Testis (tissue), 3 donors: Measurements from ENCODE around the gene LARGE1. TPM values are rescaled to one million over a fixed set of nuclear protein-coding genes. Genes with fewer than 3 reads are reported as not detected.

ENCODE experiments used
- DNase-seq: peaks from one replicate; pipeline ENCODE4 v3.0.0-alpha.2; 2019
- H3K27ac ChIP-seq, 2 donors: fragments of 200-600 bp; sonication (generic); one replicate each; pipeline ENCODE4 v1.5.1; 2019
- H3K27me3 ChIP-seq: fragments of 200-600 bp; sonication (generic); one replicate; pipeline ENCODE4 v1.5.1; 2019
- H3K36me3 ChIP-seq: fragments of 200-600 bp; sonication (generic); one replicate; pipeline ENCODE4 v1.5.1; 2017; ENCODE audit warnings: low read depth; ENCODE audit errors: missing control alignments
- H3K4me1 ChIP-seq: fragments of 200-600 bp; sonication (generic); one replicate; pipeline ENCODE4 v1.5.1; 2019
- H3K4me3 ChIP-seq, 2 donors: fragments of 200-600 bp; sonication (generic); one replicate each; pipeline ENCODE4 v1.5.1; 2017 to 2019
- H3K9me3 ChIP-seq: fragments of 200-600 bp; sonication (generic); one replicate; pipeline ENCODE4 v1.5.1; 2017
- POLR2A ChIP-seq: fragments of 450-650 bp; IDR thresholded peaks from one replicate; pipeline ENCODE4 v1.6.1; 2017; ENCODE audit warnings: antibody characterized with exemption, mild to moderate bottlenecking, moderate library complexity
- WGBS, 2 donors: methylation state at CpG; one replicate each; pipeline ENCODE4 v1.1.5; 2018; 5-methylcytosine and 5-hydroxymethylcytosine counted together
- intact Hi-C: fragments of 100-400 bp; cut with DNase I; formaldehyde crosslinking; loops from one replicate; pipeline ENCODE4 v1.15.1; 2023; ENCODE audit warnings: low total_unique reads
- polyA plus RNA-seq: library from polyadenylated mRNA; stranded (reverse); fragments of 350-450 nt; fragmentation: Illumina TruSeq; extraction: RNeasy Lipid Tissue Mini Kit (QIAGEN cat#74804); gene quantifications from one replicate; pipeline ENCODE4 v1.2.3, GENCODE V29; 2014; ENCODE audit warnings: low read depth, low replicate concordance; ENCODE audit not compliant: insufficient read depth
- total RNA-seq, 2 donors: library from RNA; depleted of rRNA; stranded (reverse); fragments of >200 nt; gene quantifications; one replicate each; pipeline ENCODE4 v1.2.3, GENCODE V29; 2016
- TF ChIP-seq, protein P1 (sequence below), 3 experiments: fragments of 450-650 bp in 2 of 3; fragments of 200-600 bp in 1 of 3; sonication (generic) in 1 of 3; IDR thresholded peaks; one replicate each; pipeline ENCODE4 v1.5.1; 2016 to 2019; ENCODE audit warnings: antibody characterized with exemption in 3 of 3, mild to moderate bottlenecking in 2 of 3, moderate library complexity in 1 of 3

LARGE1 gene
- total and polyA plus RNA-seq, 3 donors from 2014 or later: 19.5 to 27.3 (median 21.8) TPM

- H3K27ac ChIP-seq: no peak overlapping the region
- DNase-seq: no peak
- WGBS, 2 donors: 90 to 94% methylated on average over 3 of the region's 3 CpGs
- intact Hi-C loops: no loop called here
- H3K36me3 ChIP-seq: no peaks in the 10 kb centered on the region
- H3K4me1 ChIP-seq: no peaks in the 10 kb centered on the region
- no peaks in the 10 kb centered on the region for H3K9me3 ChIP-seq
- TF ChIP-seq POLR2A: no peak
- TF ChIP-seq, protein P1, sequence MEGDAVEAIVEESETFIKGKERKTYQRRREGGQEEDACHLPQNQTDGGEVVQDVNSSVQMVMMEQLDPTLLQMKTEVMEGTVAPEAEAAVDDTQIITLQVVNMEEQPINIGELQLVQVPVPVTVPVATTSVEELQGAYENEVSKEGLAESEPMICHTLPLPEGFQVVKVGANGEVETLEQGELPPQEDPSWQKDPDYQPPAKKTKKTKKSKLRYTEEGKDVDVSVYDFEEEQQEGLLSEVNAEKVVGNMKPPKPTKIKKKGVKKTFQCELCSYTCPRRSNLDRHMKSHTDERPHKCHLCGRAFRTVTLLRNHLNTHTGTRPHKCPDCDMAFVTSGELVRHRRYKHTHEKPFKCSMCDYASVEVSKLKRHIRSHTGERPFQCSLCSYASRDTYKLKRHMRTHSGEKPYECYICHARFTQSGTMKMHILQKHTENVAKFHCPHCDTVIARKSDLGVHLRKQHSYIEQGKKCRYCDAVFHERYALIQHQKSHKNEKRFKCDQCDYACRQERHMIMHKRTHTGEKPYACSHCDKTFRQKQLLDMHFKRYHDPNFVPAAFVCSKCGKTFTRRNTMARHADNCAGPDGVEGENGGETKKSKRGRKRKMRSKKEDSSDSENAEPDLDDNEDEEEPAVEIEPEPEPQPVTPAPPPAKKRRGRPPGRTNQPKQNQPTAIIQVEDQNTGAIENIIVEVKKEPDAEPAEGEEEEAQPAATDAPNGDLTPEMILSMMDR (IDR thresholded peaks at IDR 0.05): no peak
- no peaks in the 10 kb centered on the region for H3K27me3 ChIP-seq
- H3K4me3 ChIP-seq: no peak overlapping the region
Measured at GRCh38 chr22:33746501-33746928, 173.8 kb downstream of the LARGE1 start.

DNA sequence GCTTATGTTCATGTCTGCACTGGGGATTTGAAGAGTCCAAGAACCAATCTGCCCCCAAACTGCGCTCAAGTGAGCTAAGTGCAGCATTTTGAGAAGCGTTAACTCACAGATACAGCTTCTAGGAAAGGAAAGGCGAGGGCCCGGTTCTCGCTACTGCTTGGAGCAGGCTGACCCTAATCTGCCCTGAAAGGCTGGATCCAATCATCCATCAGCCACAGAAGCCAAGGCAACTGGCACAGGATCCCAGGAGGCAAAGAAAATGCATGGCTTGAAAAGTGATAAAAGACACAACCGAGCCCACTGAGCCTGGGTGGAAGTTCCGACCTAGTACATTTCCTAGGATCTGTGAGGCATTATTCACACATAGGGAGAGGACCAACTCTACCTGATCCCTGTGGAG, 174.8 kb downstream of the LARGE1 start:
- no peaks in the 10 kb centered on the region for H3K4me1 ChIP-seq
- WGBS, 2 donors: 88 to 90% methylated on average over 7 of the region's 7 CpGs
- intact Hi-C loops: no loop called here
- no peak for TF ChIP-seq POLR2A
- TF ChIP-seq, protein P1 (IDR thresholded peaks at IDR 0.05): no peak
- no peak for DNase-seq
- H3K27me3 ChIP-seq: no peaks in the 10 kb centered on the region
- H3K27ac ChIP-seq: no peak overlapping the region
- no peak overlapping the region for H3K4me3 ChIP-seq
- H3K36me3 ChIP-seq: no peaks in the 10 kb centered on the region
- no peaks in the 10 kb centered on the region for H3K9me3 ChIP-seq

- Histone ChIP-seq H3K27me3 (no peaks in the 10 kb centered on the region), H3K27ac (no peak overlapping the region), H3K4me1 (no peaks in the 10 kb centered on the region), H3K9me3 (no peaks in the 10 kb centered on the region), H3K4me3 (no peak overlapping the region), H3K36me3 (no peaks in the 10 kb centered on the region)
- no peak for TF ChIP-seq POLR2A
- intact Hi-C loops: no loop called here
- no peak for DNase-seq
- 91 to 94% methylated on average over 5 of the region's 5 CpGs for whole genome bisulfite sequencing, 2 donors
Measured at GRCh38 chr22:33743756-33744155, 176.5 kb downstream of the LARGE1 start.

DNA sequence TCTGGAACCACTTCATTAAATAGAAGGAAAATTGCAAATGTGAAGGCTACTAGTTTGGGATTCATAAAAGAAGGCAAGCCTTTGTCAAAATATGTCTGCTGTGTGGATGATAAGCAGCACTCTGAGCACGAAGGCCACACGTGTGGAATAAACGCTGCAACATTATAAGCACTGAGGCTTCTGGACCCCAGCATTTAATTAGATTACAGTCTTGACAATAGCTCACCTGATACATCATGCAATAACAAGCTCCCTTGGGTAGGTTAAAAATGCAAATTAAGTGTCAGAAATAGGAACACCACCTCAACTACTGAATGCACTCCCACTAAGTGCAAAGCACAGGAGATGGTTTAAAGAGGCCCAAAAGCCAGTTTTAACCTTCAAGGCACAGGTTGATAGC, 179.3 kb downstream of the LARGE1 start:
- TF ChIP-seq, protein P1 (IDR thresholded peaks at IDR 0.05): no peak
- no peak for TF ChIP-seq POLR2A
- Histone ChIP-seq H3K4me3 (no peak overlapping the region), H3K9me3 (no peaks in the 10 kb centered on the region), H3K27me3 (no peaks in the 10 kb centered on the region), H3K4me1 (no peaks in the 10 kb centered on the region), H3K27ac (no peak overlapping the region), H3K36me3 (no peaks in the 10 kb centered on the region)
- no peak for DNase-seq
- intact Hi-C loops: no loop called here
- 80% methylated on average over 3 of the region's 3 CpGs for WGBS, 2 donors

GRCh38 chr22:33739516-33739915, 180.8 kb downstream of the LARGE1 start:
- H3K9me3 ChIP-seq: no peaks in the 10 kb centered on the region
- no peaks in the 10 kb centered on the region for H3K36me3 ChIP-seq
- no peaks in the 10 kb centered on the region for H3K27me3 ChIP-seq
- no peak for DNase-seq
- no peaks in the 10 kb centered on the region for H3K4me1 ChIP-seq
- intact Hi-C loops: no loop called here
- TF ChIP-seq, protein P1 (IDR thresholded peaks at IDR 0.05): no peak
- TF ChIP-seq POLR2A: no peak
- H3K27ac ChIP-seq: no peak overlapping the region
- WGBS, 2 donors: 87 to 92% methylated on average over 4 of the region's 4 CpGs
- no peak overlapping the region for H3K4me3 ChIP-seq
